ENCODE measurements around the gene HPS5. TPM values are rescaled to one million over a fixed set of nuclear protein-coding genes. Genes with fewer than 3 reads are reported as not detected.

The HPS5 gene
- total and polyA plus RNA-seq, 12 donors: 10.5 to 49.3 (median 22.2) TPM

DNA sequence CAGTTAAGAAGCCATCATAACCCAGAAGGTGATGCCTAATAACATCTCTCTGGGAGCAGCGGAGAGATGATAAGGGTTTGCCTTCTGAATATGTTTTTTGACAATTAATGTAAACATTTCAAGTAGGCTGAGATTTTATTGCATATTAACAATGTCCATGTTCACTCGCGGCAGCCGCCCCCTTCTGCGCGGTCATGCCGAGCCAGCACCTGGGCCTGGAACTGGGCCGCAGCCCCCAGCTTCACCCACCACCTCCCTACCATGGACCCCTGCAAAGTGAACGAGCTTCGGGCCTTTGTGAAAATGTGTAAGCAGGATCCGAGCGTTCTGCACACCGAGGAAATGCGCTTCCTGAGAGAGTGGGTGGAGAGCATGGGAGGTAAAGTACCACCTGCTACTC lies 60.2 kb downstream of the HPS5 start:
- DNase-seq: no peak
- no peak overlapping the region for H3K27ac ChIP-seq
- no peaks in the 10 kb centered on the region for H3K4me1 ChIP-seq (replicated peaks in 1 of 2)
- H3K4me3 ChIP-seq: no peak overlapping the region
- no peaks in the 10 kb centered on the region for H3K9me3 ChIP-seq (replicated peaks in 1 of 3)
- 93 to 97% (median 95%) methylated on average over 14 of the region's 14 CpGs for WGBS, 4 donors
- TF ChIP-seq POLR2A (IDR thresholded peaks at IDR 0.05): no peak
- TF ChIP-seq, protein P1, sequence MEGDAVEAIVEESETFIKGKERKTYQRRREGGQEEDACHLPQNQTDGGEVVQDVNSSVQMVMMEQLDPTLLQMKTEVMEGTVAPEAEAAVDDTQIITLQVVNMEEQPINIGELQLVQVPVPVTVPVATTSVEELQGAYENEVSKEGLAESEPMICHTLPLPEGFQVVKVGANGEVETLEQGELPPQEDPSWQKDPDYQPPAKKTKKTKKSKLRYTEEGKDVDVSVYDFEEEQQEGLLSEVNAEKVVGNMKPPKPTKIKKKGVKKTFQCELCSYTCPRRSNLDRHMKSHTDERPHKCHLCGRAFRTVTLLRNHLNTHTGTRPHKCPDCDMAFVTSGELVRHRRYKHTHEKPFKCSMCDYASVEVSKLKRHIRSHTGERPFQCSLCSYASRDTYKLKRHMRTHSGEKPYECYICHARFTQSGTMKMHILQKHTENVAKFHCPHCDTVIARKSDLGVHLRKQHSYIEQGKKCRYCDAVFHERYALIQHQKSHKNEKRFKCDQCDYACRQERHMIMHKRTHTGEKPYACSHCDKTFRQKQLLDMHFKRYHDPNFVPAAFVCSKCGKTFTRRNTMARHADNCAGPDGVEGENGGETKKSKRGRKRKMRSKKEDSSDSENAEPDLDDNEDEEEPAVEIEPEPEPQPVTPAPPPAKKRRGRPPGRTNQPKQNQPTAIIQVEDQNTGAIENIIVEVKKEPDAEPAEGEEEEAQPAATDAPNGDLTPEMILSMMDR (IDR thresholded peaks at IDR 0.05): no peak
- H3K36me3 ChIP-seq (replicated peaks in 1 of 2): no peaks in the 10 kb centered on the region
- intact Hi-C loops (cut with DNase I): no loop called here
- no peaks in the 10 kb centered on the region for H3K27me3 ChIP-seq

DNA sequence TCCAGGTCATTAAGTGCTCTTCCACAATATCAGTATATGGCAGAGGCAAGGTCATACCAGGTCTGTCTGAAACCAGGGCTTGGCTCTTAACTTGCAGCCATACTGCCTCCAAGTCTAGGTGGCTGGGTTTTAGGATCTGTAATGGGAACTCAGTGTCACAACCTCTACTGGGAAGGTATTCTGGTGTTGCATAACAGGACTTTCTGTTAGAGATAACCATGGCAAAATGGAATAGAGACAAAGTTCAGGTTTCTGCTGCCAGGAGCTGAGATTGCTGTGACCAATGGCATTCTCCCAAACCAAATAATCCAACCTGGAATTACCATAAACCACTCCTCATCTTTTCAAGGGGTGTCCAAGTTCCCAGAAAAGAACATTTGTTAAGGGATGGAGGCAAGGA lies 62.7 kb downstream of the HPS5 start:
- Histone ChIP-seq H3K36me3 (replicated peaks in 1 of 2) (no peaks in the 10 kb centered on the region), H3K9me3 (replicated peaks in 1 of 3) (no peaks in the 10 kb centered on the region), H3K4me3 (no peak overlapping the region), H3K27ac (no peak overlapping the region), H3K27me3 (no peaks in the 10 kb centered on the region), H3K4me1 (replicated peaks in 1 of 2) (no peaks in the 10 kb centered on the region)
- DNase-seq: no peak
- TF ChIP-seq, protein P1 (IDR thresholded peaks at IDR 0.05): no peak
- no peak for TF ChIP-seq POLR2A (IDR thresholded peaks at IDR 0.05)
- intact Hi-C loops (cut with DNase I): no loop called here

DNA sequence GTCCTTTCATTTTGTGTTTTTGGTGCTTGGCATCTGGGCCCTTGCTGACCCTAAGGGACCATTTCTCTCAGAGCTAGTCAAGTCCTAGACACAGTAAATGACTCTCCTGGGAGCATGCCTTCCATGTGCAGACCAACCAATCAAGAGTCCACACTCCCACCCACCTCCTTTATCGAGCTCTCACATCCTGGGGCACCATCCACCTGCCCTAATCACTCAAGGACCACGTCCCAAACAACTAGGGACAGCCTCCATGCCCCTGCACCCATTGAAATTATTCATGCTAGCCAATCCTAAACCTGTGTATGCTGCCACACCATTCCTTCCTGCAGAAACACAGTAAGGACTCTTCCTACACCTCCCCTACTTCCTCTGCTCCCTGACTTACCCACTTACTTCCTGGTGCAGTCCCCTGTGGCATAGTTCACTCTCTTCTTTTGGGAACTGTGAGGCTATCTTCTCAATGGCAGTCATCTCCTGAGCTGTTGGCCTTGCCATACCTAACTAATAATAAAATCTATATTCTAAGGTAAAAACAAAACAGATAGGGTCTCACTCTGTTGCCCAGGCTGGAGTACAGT lies 67.1 kb downstream of the HPS5 start:
- no peak overlapping the region for H3K27ac ChIP-seq
- H3K27me3 ChIP-seq: no peaks in the 10 kb centered on the region
- TF ChIP-seq, protein P1 (IDR thresholded peaks at IDR 0.05): no peak
- no peak for TF ChIP-seq POLR2A (IDR thresholded peaks at IDR 0.05)
- H3K4me3 ChIP-seq: no peak overlapping the region
- 54 to 79% (median 69%) methylated on average over 2 of the region's 2 CpGs for WGBS, 4 donors
- no peaks in the 10 kb centered on the region for H3K9me3 ChIP-seq (replicated peaks in 1 of 3)
- DNase-seq: no peak
- no peaks in the 10 kb centered on the region for H3K4me1 ChIP-seq (replicated peaks in 1 of 2)
- intact Hi-C loops (cut with DNase I): no loop called here
- H3K36me3 ChIP-seq (replicated peaks in 1 of 2): no peaks in the 10 kb centered on the region

DNA sequence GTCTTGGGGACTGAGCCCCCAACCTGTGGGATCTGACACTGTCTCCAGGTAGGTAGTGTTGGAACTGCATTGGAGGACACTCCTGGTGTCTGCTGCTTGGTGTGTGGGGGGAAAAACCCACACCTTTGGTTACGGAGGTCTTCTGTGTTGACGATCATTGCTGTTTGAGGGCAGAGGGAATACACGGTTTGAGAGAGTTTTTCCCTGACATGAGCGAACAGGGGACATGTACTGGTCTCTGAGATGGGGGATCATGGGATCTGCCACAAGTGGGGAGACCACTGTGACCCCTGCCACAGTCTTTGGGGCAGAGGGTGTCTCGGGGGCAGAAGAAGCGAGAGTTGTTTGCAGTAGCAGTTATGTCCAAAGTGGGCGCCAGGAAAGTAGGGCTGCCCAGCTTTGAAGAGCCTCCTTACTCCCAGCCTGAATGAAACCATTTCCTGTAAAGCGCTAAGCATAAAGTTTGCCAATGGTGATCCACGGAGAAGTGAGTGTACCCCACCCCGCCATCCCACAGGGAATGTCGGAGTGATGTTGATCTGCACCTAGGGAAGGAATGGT lies 68.1 kb downstream of the HPS5 start:
- no peak for DNase-seq
- TF ChIP-seq, protein P1 (IDR thresholded peaks at IDR 0.05): no peak
- no peak for TF ChIP-seq POLR2A (IDR thresholded peaks at IDR 0.05)
- no peaks in the 10 kb centered on the region for H3K4me1 ChIP-seq (replicated peaks in 1 of 2)
- H3K27ac ChIP-seq: no peak overlapping the region
- H3K9me3 ChIP-seq (replicated peaks in 1 of 3): no peaks in the 10 kb centered on the region
- no peaks in the 10 kb centered on the region for H3K36me3 ChIP-seq (replicated peaks in 1 of 2)
- 78 to 88% (median 85%) methylated on average over 9 to 11 of the region's 11 CpGs for WGBS, 4 donors
- H3K4me3 ChIP-seq: no peak overlapping the region
- intact Hi-C loops (cut with DNase I): no loop called here
- no peaks in the 10 kb centered on the region for H3K27me3 ChIP-seq

Measured in adrenal gland (tissue), 12 donors.